NCI-H2171 (cell line): ENCODE data around the gene CBLL1.

Experiments used
- DNase-seq: peaks from one replicate; lab custom pipeline; 2025; lab: John Stamatoyannopoulos, UW

CBLL1 gene, protein sequence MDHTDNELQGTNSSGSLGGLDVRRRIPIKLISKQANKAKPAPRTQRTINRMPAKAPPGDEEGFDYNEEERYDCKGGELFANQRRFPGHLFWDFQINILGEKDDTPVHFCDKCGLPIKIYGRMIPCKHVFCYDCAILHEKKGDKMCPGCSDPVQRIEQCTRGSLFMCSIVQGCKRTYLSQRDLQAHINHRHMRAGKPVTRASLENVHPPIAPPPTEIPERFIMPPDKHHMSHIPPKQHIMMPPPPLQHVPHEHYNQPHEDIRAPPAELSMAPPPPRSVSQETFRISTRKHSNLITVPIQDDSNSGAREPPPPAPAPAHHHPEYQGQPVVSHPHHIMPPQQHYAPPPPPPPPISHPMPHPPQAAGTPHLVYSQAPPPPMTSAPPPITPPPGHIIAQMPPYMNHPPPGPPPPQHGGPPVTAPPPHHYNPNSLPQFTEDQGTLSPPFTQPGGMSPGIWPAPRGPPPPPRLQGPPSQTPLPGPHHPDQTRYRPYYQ

DNA sequence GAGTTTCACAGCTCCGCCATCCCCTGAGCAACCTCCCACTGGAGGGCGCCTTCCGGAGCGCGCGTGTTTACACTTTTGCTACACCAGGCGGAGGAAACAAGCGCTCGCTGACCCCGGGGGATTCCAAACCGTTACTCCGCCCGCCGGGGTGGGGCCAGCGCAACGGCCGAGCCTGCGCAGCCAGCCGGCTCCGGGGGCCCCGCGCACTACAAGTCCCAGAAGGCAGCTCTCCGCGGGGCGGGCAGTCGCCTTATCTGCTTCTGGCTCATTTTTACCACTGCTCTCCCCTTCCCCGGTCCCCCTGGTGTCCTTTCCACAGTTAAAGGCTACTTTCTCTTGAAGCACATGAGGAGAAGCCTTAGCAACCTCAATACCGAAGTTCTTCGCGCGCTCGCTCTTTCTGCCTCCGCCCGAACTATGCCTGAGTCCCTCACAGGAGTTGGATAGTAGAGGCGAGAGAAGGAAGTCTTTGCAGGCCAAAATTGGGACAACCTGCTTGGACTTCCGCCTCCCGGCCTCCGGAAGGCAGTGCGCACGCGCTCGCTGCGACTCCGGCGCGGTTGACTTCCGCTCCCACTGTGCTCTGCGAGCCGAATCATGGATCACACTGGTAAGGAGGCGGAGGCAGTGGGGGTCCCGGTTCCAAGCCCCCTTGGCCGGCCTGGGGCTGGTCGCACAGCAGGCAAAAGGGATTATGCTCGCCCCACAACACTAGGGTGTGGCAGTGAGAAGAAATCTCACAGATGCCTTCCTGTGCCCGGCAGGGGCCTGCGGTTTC lies at the start of gene CBLL1:
Gene CBLL1, plus strand, starts transcription at position 576 of the 778 bp plus-strand sequence. Its CDS starts 22 bp downstream, at position 598.
- DNase-seq = peak; percentile 94

DNA sequence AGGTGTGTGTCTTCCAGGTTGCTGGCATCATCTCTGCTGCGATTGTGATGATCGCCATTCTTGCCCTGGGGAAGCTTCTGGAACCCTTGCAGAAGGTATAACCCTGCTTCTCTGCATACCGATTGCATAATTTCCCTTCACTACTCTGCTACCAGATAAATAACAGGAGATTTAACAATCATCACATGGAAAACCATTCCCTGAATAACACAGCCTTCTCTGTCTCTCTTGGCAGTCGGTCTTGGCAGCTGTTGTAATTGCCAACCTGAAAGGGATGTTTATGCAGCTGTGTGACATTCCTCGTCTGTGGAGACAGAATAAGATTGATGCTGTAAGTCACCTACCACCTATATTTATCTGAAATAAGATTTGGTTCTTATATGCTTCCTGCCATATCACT lies 49.6 kb upstream of the CBLL1 start:
- no peak for DNase-seq

DNA sequence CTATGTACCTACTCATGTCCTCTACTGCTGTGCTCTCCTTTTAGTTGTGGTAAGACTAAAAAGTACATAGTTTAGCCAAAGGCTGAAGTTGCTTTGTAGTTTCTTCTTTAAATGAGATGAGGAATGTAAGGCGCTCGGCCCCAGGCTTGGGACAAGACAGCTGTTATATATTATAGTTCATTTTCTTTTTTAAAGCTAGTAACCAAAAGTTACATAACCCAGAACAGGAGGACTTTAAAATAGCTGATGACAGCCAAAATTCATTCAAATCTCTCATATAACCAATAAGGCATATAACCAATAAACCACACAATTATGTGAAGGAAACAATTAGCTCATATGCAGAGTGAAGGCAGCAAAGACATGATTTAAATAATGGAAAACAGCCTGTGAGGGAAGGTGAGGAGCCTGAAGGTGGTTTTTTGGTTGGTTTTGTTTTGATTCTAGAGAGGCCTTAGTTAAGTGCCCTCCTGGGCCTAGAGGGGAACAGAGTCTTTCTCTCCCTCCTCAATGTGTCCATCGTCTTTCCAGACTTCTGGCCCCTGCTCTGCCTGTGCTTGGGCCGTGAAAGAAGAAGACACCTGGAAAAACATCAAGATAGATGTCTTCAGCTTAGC lies 47.5 kb upstream of the CBLL1 start:
- DNase-seq = no peak

DNA sequence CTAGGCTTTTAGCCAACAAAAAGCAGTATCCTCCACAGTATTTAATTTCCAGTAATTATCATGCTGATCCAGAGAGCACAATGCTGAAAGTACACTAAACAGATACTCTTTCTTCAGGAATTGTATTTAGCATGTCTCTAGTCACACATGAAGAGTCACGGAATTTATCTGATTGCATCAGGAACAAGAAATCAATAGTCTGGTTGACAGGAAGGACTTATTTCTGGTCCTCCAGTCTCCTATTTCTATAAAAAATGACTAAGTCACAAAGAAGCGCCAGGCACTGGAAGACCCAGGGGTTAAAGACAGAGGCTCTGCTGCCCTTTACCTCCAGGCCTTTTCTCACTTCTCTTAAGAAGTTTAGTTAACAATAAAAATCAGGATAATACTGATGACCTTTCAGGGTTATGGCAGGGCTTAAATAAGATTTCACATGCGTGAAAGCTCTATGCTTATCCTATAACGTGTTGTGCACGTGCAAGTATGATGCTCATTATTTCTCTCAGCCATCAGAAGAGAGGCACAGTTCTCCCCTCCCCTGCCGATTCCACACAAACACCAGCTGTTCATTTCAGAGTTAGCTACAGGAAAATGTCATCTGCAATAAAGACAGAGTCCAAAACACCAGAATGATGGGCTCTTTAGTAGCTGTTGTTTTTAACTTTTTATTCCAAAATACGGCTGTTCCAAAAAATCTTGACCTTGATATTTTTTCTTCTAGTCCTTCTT lies 46.5 kb upstream of the CBLL1 start:
- DNase-seq = peak; percentile 67

DNA sequence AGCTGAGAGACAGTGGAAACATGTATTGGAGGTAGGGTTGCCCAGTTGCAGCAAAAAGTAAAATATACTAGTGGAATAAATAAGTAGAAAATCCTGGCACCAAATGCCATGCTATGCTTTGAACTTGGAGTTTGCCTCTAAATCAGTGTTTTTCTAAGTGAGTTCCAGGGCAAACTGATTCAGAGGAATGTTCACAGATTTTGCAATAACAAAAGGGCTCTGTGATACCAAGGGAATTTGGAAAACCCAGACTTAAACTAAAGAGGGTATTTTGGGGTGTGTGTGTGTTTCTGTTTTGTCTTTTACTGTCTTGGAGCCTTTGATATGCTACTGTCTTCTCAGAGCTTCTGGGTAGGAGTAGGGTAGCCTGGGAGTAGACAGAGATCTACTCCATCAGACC lies 43.4 kb upstream of the CBLL1 start:
- DNase-seq = no peak

DNA sequence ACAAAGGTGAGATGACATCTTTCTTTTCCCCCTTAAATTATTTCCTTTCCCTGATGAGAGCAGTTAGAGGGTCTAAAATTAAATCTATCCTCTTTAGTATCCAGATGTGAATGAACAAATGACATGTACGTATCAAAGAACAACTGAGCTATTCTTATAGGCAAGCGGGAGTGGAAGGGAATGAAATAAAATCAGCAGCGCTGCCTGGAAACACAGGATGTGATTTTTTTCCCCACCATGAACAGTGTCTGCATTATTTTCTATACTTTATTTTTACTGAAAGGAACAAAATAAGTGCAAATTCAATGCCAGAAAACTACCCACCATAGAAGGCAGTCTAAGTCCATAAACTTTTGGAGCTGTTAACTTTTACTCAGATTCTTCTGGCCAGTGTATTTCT lies 42.8 kb upstream of the CBLL1 start:
- no peak for DNase-seq

DNA sequence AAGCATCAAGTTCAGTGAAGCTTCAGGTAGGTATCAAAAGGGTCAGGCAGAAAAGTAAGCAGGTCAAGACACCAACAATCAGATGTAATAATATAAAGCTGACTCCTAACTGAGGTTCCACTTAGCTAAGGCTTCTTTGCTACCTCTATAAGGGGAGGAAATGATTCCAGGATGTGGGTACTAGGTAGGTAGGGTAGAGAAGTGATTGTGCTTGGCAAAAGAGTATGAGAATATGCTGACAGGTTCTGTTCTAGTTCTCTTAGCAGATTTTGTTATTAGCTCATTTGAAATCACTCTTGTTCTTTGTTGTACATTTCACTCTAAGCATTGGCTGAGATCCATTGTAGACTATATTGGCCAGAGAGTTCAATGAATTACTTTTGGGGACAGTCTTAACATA lies 40.7 kb upstream of the CBLL1 start:
- DNase-seq = no peak

DNA sequence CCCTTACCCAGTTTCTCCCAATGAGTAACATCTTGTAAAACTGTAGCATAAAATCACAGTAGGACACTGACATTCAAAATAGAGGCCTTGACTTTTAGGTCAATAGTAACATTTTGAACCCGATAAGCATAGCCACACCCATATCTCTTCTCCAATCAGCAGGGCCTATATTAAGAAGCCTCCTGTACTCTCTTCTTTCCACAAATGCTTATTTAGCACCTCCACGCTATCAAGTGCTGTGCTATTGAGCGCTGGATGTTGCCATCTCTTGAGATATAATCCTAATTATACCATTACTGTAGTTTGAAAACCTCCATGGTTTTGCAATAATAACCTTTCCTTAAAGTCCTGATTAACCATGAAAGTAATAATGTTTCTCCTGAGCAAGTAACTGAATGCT lies 40.1 kb upstream of the CBLL1 start:
- DNase-seq = no peak

DNA sequence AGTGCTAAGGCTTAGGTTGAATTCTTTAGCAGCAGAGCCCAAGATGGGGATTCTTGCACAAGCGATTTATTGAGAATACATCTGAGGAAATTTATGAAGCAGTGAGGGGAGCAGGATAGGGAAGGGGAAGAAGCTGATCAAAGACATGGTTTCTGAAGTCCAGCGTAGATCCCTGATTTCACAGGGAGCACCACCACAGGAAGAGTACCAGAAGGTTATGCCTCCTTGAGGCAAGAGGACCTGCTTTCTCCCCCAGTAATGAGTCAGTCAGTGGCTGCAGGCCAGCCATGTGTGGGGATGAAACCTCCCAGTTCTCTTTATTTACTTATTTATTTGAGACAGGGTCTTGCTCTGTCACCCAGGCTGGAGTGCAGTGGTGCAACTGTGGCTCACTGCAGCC lies 35.0 kb upstream of the CBLL1 start:
- DNase-seq = no peak

DNA sequence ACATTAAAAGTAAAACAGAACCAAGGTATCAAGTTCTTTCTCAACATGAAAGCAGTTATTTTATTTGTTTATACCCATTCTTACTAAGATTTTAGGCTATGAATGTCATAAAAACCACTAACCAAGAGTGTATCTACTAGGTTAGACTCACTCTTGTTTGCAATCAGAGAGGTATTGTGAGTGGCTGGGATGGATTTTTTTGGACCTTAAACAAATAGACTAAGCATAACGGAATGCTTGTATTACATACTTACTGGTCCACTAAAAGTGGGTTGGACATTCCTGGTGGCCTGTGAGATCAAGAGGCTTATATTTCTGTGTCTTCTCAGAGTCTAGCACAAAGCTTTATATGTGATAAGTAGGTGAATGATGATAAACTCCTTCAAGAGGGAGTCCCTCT lies 32.6 kb upstream of the CBLL1 start:
- no peak for DNase-seq

DNA sequence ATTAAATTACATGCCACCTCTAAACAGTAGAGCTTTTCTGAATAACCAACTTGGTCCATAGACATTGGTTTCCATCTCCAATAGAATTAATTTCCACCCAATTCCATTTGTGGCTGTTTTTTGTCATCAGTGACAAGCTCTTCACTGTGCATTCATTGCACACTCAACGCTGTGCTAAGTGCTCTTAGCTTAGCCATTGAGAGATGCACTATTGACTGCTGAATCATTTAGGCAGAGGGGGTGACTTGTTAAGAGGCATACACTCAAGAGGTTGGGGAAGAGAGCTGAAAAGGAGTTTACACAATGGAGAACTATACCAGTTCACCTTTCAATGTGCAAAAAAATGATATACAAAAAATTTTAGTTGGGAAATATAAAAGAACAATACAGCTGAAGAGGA lies 31.9 kb upstream of the CBLL1 start:
- no peak for DNase-seq

DNA sequence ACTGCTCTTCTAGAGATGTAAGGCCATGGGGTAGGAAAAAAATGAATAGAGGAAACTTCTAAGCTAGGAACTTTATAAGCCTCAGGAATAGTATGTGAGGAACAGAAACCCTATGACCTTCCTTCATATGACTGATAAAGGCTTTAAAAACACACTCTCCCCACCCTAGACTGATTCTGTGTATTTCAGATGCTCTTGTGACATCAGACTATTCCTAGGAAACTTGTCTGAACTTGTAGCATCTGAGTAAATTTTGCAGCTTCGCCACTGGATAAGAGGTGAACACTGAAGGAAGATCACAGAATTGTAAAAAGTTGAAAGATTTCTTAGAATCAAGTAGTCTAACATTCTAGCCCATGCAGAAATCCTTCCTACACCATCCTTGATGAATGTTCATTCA lies 31.0 kb upstream of the CBLL1 start:
- DNase-seq = no peak

DNA sequence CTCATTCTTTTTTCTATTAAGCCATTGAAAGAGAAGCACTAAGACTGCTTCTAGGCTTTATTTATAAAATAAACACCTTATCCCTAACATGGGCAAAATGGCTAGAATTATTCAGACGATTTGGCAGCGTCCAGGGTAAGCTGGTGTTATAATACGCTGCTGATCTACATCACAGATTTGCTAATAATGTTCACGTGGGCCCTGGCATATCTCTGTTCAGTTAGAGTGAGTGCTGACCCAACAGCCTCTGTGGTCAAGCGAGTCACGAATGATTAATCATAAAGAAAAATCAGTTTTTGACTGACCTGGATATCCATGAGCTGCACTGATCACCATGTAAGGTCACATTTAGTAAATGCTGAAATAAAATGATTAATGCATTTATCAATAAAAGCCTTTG lies 28.4 kb upstream of the CBLL1 start:
- no peak for DNase-seq

DNA sequence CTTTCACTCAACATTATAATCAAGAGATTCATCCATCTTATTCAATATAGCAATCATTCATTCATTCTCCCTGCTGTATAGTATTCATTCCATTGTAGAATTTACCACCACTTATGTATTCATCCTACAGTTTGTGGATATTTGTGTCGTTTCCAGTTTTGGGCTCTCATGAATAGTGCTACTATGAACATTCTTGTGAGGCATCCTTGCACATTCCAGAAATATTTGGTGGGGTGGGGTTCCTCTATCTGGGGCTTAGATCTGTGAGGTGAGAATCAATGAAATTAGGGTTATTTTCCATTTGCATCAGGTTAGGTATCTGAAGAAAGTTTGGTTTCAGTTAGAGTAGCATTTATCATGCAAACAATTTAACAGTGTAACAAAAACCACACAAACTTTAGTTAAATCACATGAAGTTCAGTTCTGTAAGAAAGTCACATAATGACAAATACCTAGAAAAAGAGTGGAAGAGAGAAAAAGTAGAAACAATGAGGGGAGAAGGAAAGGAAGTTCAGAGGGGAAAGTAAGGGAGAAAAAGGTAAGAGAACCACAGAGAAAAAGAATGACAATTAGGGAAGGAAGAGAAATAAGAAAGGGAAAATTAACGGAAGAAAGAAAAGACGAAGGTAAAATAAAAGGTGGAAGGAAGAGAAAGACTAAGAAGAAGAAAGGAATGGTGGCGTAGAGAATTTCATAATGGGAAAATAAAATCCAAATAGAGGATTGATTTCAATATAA lies 25.3 kb upstream of the CBLL1 start:
- DNase-seq = no peak

DNA sequence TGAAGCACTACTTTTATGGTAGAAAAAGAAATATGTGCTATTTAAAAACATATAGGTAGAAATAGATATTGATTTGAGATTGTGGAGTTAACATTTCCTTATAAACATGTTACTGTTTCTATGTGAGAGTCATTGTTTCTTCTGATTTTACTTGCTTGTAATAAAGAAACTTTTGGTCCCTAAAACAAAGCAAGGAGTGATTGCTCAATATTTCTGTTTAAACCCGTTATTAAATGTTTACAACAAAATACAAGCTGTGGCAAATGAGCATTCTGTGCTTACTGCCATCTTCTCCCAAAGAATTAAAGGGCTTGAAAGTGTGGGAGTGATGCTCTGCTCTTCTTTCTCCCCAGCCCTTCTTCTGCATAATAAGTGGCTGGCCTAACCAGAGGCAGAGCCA lies 22.7 kb upstream of the CBLL1 start:
- no peak for DNase-seq

DNA sequence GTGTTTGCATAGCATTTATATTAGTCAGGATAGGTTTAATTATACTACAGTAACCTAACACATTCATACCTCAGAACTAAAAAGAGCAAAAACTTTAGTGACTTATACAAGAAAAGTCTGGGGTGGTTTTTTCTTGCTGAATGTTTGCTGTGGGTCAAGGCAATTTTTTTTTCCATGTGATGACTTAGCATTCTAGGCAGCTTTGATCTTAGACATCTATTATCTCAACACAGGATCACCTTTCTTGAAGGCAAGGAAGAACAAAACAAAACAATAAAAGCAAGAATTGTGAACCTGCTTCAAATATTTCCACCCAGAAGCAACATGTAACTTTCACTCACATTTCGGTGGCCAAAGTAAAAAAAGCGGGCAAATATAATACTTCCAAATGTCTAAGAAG lies 20.7 kb upstream of the CBLL1 start:
- DNase-seq = no peak

DNA sequence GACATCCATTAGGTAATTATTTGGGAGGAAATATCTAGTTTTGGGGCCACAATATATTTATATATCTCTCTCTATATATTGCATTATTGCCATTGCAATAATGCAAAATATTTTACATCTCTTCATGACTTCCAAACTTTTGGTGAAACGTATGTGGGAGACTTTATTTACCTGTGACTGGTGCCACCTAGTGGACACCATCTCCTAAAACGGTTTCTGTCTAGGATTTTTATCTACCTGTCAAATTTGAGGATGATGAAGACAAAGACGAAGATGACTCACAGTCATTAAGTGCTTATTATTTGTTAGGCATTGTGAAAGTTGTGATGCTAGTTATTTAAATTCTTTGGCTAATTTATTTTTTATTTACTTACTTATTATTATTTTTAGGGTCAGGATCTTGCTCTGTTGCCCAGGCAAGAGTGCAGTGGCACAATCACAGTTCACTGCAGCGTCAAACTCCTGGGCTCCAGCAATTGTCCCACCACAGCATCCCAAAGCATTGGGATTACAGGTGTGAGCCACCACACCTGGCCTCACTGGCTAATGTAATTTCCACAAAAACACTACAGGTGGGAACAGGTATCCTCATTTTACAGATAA lies 18.7 kb upstream of the CBLL1 start:
- DNase-seq = peak; percentile 18

DNA sequence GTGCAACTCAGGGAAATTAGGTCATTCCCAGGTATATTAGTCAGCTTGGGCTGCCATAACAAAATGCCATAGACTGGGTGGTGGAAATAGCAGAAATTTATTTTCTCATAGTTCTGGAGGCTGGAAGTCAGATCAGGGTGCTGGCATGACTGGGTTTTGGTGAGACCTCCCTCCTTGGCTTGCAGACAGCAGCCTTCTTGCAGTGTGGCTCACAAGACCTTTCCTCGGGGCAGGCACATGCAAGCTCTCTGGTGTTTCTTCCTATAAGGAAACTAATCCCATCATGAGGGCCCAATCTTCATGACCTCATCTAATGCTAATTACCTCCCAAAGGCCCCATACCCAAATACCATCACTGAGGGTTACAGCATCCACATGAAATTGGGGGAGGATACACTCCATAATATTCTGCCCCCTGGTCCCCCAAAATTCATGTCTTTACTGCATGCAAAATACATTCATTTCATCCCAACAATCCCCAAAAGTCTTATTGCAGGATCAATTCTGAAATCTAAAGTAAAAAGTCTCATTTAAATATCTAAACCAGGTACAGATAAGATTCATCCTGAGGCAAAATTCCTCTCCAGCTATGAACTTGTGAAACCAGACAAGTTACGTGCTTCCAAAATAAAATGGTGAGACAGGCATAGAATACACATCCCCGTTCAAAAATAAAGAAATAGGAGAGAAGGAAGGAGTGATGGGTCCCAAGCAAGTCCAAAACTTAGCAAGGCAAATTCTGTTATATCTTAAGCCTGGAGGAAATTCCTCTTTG lies 17.4 kb upstream of the CBLL1 start:
- no peak for DNase-seq

DNA sequence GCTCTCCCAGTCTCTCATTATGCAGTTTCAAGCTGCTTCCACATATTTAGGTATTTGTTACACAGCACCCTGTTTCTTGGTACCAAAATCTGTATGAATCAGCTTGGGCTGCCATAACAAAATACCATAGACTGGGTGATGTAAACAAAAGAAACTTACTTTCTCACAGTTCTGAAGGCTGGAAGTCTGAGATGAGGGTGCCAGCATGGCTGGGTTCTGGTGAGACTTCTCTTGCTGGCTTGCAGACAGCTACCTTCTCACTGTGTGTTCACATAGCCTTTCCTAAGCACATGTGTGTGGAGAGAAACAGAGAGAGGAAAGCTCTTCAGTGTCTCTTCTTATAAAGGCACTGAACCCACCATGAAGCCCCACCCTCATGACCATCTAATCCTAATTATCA lies 15.7 kb upstream of the CBLL1 start:
- DNase-seq = no peak
